ENCODE measurements around the gene PAH. TPM values are rescaled to one million over a fixed set of nuclear protein-coding genes. Genes with fewer than 3 reads are reported as not detected.

Gene PAH
- not detected in 2 replicates for polyA plus RNA-seq (2011; rRNA removed)
- not detected in 2 replicates for polyA minus RNA-seq (2011; rRNA and poly(A)+ RNA removed)

GRCh38 chr12:102917026-102917787, at the start of gene PAH:
TSS of gene PAH (minus strand) at chr12:102917244. CDS start at chr12:102917130, 114 bp downstream.
- H3K27me3 ChIP-seq (ENCODE audit: control insufficient read depth, insufficient read depth, low read length): no peaks in the 10 kb centered on the region
- TF ChIP-seq CTCF (IDR thresholded peaks at IDR 0.05; ENCODE audit: insufficient read depth, low read depth, low read length): no peak
- no peak within 1 kb of the TSS for H3K4me3 ChIP-seq (ENCODE audit: low read depth, low read length)
- no peaks in the 10 kb centered on the region for H3K36me3 ChIP-seq (ENCODE audit: control insufficient read depth, insufficient read depth, low read length)
- DNase-seq (ENCODE audit: low read depth): no peak
- CTCF ChIA-PET: interaction anchor here (0.6 kb wide), 1 partner anchor 1719 kb away, joined by 3 read pairs; no protein-coding TSS in a partner anchor
- POLR2A ChIA-PET: no interaction called here

GRCh38 chr12:102966200-102966863, 49.3 kb upstream of the PAH start:
- Histone ChIP-seq H3K36me3 (ENCODE audit: control insufficient read depth, insufficient read depth, low read length) (no peaks in the 10 kb centered on the region), H3K27me3 (ENCODE audit: control insufficient read depth, insufficient read depth, low read length) (peaks cover 19% of the 10 kb centered on the region), H3K4me3 (ENCODE audit: low read depth, low read length) (no peak overlapping the region)
- DNase-seq (ENCODE audit: low read depth): no peak
- POLR2A ChIA-PET: no interaction called here
- TF ChIP-seq CTCF (IDR thresholded peaks at IDR 0.05; ENCODE audit: insufficient read depth, low read depth, low read length): no peak
- CTCF ChIA-PET: interaction anchor here (3.2 kb wide), 1 partner anchor 17 kb away, joined by 10 read pairs; no protein-coding TSS in a partner anchor

- CTCF ChIA-PET: interaction anchor here (0.9 to 3.2 kb wide), 2 partner anchors 9 to 17 kb away, joined by 3 to 10 read pairs; no protein-coding TSS in a partner anchor
- POLR2A ChIA-PET: no interaction called here
- Histone ChIP-seq H3K36me3 (ENCODE audit: control insufficient read depth, insufficient read depth, low read length) (no peaks in the 10 kb centered on the region), H3K27me3 (ENCODE audit: control insufficient read depth, insufficient read depth, low read length) (peaks cover 22% of the 10 kb centered on the region), H3K4me3 (ENCODE audit: low read depth, low read length) (no peak overlapping the region)
- no peak for TF ChIP-seq CTCF (IDR thresholded peaks at IDR 0.05; ENCODE audit: insufficient read depth, low read depth, low read length)
- DNase-seq (ENCODE audit: low read depth): no peak
Measured at GRCh38 chr12:102965281-102966155, 48.5 kb upstream of the PAH start.

- POLR2A ChIA-PET: no interaction called here
- no peak for DNase-seq (ENCODE audit: low read depth)
- CTCF ChIA-PET: interaction anchor here (0.9 to 3.2 kb wide), 2 partner anchors 9 to 16 kb away, joined by 3 to 10 read pairs; no protein-coding TSS in a partner anchor
- Histone ChIP-seq H3K4me3 (ENCODE audit: low read depth, low read length) (no peak overlapping the region), H3K36me3 (ENCODE audit: control insufficient read depth, insufficient read depth, low read length) (no peaks in the 10 kb centered on the region), H3K27me3 (ENCODE audit: control insufficient read depth, insufficient read depth, low read length) (peaks cover 23% of the 10 kb centered on the region)
- no peak for TF ChIP-seq CTCF (IDR thresholded peaks at IDR 0.05; ENCODE audit: insufficient read depth, low read depth, low read length)
Measured at GRCh38 chr12:102964872-102965271, 47.8 kb upstream of the PAH start.

All from BJ (cell line).